DND-41 (cell line): ENCODE data around the gene CCL23.

Experiments
- ATAC-seq: fragments of 200-7000 bp; cut with Tn5 transposase; 3 replicates; pipeline ENCODE4 v1.9.1; 2021; ENCODE audit warnings: low read depth; ENCODE audit not compliant: insufficient read depth
- DNase-seq: peaks from one replicate; pipeline ENCODE4 v3.0.0-alpha.2; 2020
- H2AFZ ChIP-seq: 2 replicates; pipeline ENCODE4 v1.6.0; 2012; ENCODE audit warnings: low read depth, low read length
- H3K27ac ChIP-seq: 2 replicates; pipeline ENCODE4 v1.5.1; 2012; ENCODE audit warnings: low read length, inconsistent platforms
- H3K27me3 ChIP-seq: fragments of 200-600 bp; sonication (generic); 2 replicates; pipeline ENCODE4 v1.6.0; 2012; ENCODE audit warnings: low read length, mild to moderate bottlenecking, inconsistent platforms; ENCODE audit not compliant: insufficient read depth, poor library complexity
- H3K36me3 ChIP-seq: 2 replicates; pipeline ENCODE4 v1.5.1; 2012; ENCODE audit warnings: low read length, inconsistent platforms; ENCODE audit not compliant: insufficient read depth
- H3K4me1 ChIP-seq: 2 replicates; pipeline ENCODE4 v1.5.1; 2012; ENCODE audit warnings: mild to moderate bottlenecking, low read length; ENCODE audit not compliant: insufficient read depth
- H3K4me2 ChIP-seq: 2 replicates; pipeline ENCODE4 v1.6.0; 2012; ENCODE audit warnings: mild to moderate bottlenecking, moderate library complexity, low read length, inconsistent platforms; ENCODE audit not compliant: insufficient read depth
- H3K4me3 ChIP-seq, 2 experiments: fragments of 200-600 bp in 1 of 2; shearing (Covaris generic) in 1 of 2; 2 replicates each; pipeline ENCODE4 v1.5.1; 2012 to 2016; ENCODE audit warnings: inconsistent platforms in 2 of 2, low read length in 2 of 2, mild to moderate bottlenecking in 2 of 2, low read depth in 1 of 2, moderate library complexity in 1 of 2
- H3K79me2 ChIP-seq: 2 replicates; pipeline ENCODE4 v1.6.0; 2012; ENCODE audit warnings: low read length, inconsistent platforms; ENCODE audit not compliant: insufficient read depth
- H3K9ac ChIP-seq: 2 replicates; pipeline ENCODE4 v1.6.0; 2012; ENCODE audit warnings: low read depth, mild to moderate bottlenecking, inconsistent platforms, low read length, moderate library complexity
- H3K9me3 ChIP-seq: 2 replicates; pipeline ENCODE4 v1.5.1; 2012; ENCODE audit warnings: low read length, moderate library complexity, mild to moderate bottlenecking, inconsistent platforms; ENCODE audit not compliant: insufficient read depth, severe bottlenecking
- H4K20me1 ChIP-seq: 2 replicates; pipeline ENCODE4 v1.6.0; 2012; ENCODE audit warnings: low read length; ENCODE audit not compliant: insufficient read depth
- EZH2 ChIP-seq: IDR thresholded peaks from 3 replicates; pipeline ENCODE4 v1.6.1; 2012; ENCODE audit warnings: borderline replicate concordance, low read depth, mild to moderate bottlenecking, moderate library complexity, low read length, inconsistent platforms; ENCODE audit not compliant: severe bottlenecking
- TF ChIP-seq, protein P1 (sequence below): IDR thresholded peaks from 2 replicates; pipeline ENCODE4 v1.5.1; 2012; ENCODE audit warnings: borderline replicate concordance, low read length, moderate library complexity, mild to moderate bottlenecking; ENCODE audit not compliant: poor library complexity, severe bottlenecking; ENCODE audit errors: extremely low read depth

The CCL23 gene

DNA sequence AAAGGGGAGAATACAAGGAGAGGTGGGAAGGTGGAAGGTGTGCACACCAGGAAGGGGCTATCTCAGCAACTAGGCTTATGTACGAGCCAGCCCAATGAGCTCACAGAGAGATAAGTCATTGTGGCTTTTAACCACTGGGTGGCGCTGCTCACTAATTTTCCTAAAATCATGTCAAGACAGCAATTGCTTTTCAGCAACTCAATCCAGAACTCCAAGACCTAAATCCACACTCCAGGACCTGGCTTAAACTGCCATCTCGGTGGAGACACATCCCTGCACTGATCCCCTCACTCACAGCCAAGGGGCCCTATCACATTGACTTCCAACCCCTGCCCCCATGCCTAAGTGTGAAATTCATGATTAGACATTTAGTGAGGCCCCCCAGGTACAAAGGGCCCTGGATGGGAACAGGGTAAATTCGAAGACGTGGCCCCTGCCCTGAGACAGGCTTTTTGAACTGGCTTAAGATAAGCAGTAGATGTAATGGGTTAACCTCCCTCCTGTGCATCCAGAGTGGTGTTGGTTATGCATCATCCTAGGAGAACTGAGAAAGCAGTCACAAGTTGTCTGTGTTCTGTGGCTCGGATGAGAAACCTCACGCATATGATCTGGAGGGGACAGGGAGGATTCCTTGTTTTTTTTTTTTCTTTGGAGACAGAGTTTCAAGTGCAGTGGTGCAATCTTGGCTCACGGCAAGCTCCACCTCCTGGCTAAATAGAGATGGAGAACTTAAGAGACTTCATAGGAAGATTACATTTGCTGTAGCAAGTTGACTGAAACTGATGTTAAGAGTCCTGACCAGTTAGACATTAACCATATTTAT lies 48.0 kb downstream of the CCL23 start:
- H2AFZ ChIP-seq = no peak overlapping the region
- ATAC-seq (peak; percentile 78), DNase-seq (peak; percentile 75)
- TF ChIP-seq, protein P1, sequence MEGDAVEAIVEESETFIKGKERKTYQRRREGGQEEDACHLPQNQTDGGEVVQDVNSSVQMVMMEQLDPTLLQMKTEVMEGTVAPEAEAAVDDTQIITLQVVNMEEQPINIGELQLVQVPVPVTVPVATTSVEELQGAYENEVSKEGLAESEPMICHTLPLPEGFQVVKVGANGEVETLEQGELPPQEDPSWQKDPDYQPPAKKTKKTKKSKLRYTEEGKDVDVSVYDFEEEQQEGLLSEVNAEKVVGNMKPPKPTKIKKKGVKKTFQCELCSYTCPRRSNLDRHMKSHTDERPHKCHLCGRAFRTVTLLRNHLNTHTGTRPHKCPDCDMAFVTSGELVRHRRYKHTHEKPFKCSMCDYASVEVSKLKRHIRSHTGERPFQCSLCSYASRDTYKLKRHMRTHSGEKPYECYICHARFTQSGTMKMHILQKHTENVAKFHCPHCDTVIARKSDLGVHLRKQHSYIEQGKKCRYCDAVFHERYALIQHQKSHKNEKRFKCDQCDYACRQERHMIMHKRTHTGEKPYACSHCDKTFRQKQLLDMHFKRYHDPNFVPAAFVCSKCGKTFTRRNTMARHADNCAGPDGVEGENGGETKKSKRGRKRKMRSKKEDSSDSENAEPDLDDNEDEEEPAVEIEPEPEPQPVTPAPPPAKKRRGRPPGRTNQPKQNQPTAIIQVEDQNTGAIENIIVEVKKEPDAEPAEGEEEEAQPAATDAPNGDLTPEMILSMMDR = peak; percentile 93
- no peak for TF ChIP-seq EZH2
- H3K4me2 ChIP-seq = no peak overlapping the region
- no peak overlapping the region for H3K27ac ChIP-seq
- no peaks in the 10 kb centered on the region for H4K20me1 ChIP-seq
- H3K79me2 ChIP-seq = no peaks in the 10 kb centered on the region
- no peaks in the 10 kb centered on the region for H3K27me3 ChIP-seq
- H3K9me3 ChIP-seq = no peaks in the 10 kb centered on the region
- no peak overlapping the region for H3K9ac ChIP-seq
- H3K36me3 ChIP-seq = no peaks in the 10 kb centered on the region
- H3K4me3 ChIP-seq = no peak overlapping the region
- H3K4me1 ChIP-seq = no peaks in the 10 kb centered on the region; the same call in 1 of the 2 replicates

DNA sequence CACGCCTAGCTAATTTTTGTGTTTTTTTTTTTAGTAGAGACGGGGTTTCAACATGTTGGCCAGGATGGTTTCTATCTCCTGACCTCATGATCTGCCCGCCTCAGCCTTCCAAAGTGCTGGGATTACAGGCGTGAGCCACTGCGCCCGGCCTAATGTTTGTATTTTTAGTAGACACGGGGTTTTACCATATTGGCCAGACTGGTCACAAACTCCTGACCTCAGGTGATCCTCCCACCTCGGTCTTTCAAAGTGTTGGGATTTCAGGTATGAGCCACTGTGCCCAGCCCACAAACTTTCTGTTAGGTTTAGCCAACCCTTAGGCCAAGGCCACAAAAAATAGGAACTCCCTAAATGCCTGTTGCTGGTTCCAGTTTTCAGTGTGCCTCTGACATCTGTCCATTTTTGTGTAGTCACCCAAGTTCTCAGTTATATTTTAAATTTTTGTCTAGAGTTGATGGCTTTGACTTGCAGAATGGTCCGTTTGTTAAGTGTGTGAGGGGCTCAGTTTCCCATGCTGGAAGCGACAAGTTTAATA lies 49.2 kb downstream of the CCL23 start:
- Histone ChIP-seq H3K27me3 (no peaks in the 10 kb centered on the region), H3K79me2 (no peaks in the 10 kb centered on the region), H3K36me3 (no peaks in the 10 kb centered on the region), H3K4me3 (no peak overlapping the region), H3K9me3 (no peaks in the 10 kb centered on the region), H4K20me1 (no peaks in the 10 kb centered on the region), H3K27ac (no peak overlapping the region), H3K9ac (no peak overlapping the region), H3K4me2 (no peak overlapping the region), H2AFZ (no peak overlapping the region), H3K4me1 (no peaks in the 10 kb centered on the region; the same call in 1 of the 2 replicates)
- TF ChIP-seq, protein P1 = no peak
- ATAC-seq (no peak), DNase-seq (no peak)

DNA sequence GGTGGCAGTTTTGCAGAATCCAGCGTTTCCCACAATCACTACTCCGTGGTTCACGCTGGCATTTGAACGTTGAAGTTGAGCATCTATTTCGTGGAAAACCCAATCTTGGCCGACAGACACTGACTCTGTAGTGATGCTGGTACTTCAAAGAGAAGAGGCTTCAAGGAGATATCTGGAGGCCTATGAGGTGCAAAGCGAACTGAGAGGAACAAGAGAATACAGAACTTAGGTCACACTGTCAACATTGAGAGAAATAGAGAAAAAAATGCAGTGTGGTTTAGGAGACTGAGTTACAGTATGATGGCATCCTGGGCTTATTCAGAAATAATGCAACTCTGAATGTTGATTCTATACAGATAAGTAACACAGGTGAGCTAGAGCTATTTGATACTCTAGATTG lies 52.5 kb downstream of the CCL23 start:
- H3K4me2 ChIP-seq = no peak overlapping the region
- no peaks in the 10 kb centered on the region for H3K79me2 ChIP-seq
- H2AFZ ChIP-seq = no peak overlapping the region
- H3K27ac ChIP-seq = no peak overlapping the region
- TF ChIP-seq, protein P1 = no peak
- TF ChIP-seq EZH2 = no peak
- DNase-seq (no peak), ATAC-seq (no peak)
- no peaks in the 10 kb centered on the region for H4K20me1 ChIP-seq
- H3K4me1 ChIP-seq = no peaks in the 10 kb centered on the region; the same call in 1 of the 2 replicates
- H3K9ac ChIP-seq = no peak overlapping the region
- H3K4me3 ChIP-seq = no peak overlapping the region
- no peaks in the 10 kb centered on the region for H3K27me3 ChIP-seq
- no peaks in the 10 kb centered on the region for H3K36me3 ChIP-seq
- no peaks in the 10 kb centered on the region for H3K9me3 ChIP-seq
